NCI-H510A treated with DMSO at 0.1 percent for 48 hours (cell line): ENCODE results near the gene IL1RN.

Source experiments
- DNase-seq: peaks from one replicate; lab custom pipeline; 2025; lab: John Stamatoyannopoulos, UW

The IL1RN gene

DNA sequence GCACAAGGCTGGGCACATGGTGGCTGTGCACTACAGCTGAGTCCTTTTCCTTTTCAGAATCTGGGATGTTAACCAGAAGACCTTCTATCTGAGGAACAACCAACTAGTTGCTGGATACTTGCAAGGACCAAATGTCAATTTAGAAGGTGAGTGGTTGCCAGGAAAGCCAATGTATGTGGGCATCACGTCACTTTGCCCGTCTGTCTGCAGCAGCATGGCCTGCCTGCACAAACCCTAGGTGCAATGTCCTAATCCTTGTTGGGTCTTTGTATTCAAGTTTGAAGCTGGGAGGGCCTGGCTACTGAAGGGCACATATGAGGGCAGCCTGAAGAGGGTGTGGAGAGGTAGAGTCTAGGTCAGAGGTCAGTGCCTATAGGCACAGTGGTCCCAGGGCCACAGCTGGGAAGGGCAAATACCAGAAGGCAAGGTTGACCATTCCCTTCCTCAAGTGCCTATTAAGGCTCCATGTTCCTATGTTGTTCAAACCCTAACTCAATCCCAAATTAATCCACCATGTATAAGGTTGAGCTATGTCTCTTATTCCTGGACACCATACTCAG lies 2.2 kb downstream of the IL1RN start:
- no peak for DNase-seq

DNA sequence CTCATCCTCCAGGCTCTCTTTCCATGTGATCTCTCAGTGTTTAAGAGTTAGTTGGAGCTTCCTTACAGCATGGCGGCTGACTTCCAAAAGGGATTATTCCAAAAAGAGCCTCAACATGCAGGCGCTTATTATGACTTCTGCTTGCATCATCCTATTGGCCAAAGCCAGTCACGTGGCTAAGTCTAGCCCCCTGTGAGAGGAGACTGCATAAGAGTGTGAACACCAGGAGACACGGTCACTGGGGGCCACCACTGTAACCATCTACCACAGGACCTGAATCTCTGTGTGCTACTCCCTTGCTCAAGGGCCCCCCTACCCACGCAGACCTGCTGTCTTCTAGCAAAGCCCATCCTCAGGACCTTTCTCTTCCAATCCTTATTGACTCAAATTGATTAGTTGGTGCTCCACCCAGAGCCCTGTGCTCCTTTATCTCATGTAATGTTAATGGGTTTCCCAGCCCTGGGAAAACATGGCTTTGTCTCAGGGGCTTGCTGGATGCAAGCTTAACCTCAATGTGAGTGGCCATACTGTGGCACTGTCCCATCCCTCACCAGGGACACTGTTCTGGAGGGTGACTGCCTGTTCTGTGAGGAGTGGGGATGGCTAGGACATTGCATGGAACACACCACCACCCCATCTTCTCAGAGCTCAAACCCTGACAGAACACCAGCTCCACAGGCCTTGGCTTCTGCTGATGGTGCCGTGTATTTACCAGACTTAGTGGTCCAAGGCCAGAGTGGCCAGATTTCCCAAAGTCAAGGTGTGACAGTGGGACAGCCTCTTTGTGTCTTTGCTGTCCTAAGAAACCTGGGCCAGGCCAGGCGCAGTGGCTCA lies 4.2 kb downstream of the IL1RN start:
- no peak for DNase-seq

DNA sequence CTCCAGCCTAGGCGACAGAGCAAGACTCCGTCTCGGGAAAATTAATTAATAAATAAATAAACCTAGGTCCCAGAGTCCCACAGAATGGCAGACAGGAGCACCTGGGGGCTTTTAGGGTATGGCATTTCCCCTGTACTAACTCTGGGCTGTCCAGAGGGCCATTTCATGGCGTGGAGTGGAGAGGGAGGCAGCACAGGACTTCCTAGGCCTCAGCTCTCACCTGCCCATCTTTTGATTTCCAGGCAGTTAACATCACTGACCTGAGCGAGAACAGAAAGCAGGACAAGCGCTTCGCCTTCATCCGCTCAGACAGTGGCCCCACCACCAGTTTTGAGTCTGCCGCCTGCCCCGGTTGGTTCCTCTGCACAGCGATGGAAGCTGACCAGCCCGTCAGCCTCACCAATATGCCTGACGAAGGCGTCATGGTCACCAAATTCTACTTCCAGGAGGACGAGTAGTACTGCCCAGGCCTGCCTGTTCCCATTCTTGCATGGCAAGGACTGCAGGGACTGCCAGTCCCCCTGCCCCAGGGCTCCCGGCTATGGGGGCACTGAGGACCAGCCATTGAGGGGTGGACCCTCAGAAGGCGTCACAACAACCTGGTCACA lies 5.1 kb downstream of the IL1RN start:
- DNase-seq, result no peak

DNA sequence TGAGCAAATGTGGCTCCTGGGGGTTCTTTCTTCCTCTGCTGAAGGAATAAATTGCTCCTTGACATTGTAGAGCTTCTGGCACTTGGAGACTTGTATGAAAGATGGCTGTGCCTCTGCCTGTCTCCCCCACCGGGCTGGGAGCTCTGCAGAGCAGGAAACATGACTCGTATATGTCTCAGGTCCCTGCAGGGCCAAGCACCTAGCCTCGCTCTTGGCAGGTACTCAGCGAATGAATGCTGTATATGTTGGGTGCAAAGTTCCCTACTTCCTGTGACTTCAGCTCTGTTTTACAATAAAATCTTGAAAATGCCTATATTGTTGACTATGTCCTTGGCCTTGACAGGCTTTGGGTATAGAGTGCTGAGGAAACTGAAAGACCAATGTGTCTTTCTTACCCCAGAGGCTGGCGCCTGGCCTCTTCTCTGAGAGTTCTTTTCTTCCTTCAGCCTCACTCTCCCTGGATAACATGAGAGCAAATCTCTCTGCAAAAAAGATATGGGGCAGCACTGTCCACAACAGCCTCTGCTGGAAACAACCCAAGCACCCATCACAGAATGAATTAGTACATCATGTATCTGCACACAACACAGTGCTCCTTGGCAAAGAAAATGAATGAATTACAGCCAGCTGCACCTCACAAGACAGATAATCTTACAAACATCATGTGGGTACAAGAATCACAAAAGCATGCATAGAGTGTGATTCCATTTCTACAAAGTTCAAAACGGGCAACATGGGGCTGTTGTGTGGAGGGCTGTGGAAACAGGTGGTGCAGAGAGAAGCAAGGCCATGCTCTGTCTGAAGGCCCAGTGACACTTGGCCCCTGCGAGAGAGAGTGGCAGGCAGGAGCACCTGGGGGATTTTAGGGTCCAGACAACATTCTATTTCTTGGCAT lies 6.6 kb downstream of the IL1RN start:
- DNase-seq, result no peak

DNA sequence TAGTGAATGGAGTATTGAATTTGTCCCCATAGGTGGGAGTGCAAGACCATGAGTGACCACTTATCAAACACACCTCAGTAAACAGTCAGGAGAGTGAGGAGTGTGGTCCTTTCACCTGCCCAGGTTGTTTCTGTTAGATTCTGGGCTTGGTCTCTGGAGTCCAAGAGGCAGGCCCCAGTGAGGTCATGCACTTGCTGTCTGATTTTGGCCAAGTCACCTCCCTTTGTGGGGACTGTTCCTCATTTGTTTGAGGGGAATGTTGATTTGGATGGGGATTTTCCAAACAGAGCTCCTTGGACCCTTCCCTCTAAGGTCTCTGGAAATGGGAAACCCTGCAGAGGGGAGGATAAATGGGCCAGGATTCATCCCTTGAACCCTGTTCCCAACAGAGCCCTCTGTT lies 7.3 kb downstream of the IL1RN start:
- DNase-seq, result no peak

DNA sequence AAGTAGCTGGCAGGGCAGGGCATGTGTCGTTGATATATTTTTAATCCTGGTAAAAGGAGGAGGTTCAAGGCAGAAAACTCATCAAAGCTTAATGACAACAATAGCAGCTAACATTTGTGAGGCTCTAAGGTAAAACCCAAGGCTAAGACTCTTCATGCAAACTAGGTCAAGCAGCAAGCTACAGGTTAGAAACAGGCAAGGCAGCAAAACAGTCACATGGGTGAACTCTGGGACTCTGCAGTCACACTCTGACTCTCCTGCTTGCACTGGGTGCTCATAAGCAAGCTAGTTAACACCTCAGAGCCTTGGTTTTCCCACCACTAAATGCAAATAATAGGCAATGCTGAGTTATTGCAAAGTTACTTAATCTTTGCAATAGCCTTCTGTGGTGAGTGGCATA lies 7.9 kb downstream of the IL1RN start:
- no peak for DNase-seq

DNA sequence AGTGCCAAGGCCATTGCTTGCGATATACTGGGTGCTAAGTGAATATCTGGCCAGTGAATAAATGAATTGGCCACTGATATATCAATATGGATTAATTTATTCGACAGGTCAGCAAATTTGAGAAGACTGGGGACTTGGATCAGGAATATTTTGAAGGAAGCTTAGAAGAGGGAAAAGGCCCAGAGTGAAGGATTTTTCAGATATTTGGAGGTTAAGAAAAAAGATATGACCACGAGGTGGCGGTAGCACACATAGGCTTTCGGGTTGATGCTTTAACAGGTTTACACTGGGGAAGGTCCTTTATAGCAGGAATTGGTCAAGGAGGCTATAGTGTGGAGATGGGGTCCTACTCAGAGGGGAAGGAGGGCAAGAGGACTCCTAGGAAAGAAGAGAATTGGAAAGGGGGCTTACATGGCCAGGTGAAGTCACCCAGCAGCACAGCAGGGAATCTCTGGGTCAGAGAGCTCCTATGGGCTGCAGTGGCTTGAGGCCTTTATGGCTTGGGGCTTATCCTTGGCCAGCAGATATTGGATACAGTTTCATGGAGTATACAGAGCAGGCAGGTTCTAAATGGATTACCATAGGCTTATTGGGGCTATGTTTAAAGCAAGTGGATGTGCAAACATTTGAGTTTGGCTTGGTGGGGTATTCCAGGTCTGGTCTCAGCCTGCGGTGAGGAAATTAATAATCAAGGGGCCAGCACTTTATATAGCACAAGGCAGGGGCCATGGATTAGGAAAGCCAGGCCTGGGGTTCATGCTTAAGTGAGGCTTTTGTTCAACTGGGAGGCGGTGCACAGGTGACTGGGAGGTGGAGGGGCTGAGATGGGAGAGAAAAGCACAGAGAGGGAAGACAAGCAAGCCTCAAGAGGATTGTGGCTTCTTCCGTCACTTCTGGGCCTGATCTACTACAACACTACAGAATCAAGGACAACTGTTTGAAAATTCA lies 9.7 kb downstream of the IL1RN start:
- DNase-seq, result peak; percentile 57

DNA sequence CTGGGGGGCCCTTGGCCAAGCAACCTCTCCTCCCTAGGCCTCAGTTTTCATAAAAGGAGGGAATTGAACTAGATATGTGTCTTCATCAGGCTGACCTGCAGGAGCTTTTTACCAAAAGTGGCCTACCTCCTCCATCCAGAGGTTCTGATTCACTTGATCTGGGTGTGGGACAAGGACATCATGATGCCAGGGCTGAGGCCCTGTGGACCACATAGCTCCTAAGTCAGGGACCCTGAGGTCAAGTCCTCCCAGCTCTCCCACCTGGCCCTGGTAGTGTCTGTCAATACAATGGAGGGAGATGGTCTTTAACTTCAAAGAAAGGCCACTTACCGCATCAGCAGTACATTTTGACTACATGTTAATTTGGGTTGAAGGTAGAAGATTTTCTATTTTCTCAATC lies 10.4 kb downstream of the IL1RN start:
- DNase-seq, result no peak

DNA sequence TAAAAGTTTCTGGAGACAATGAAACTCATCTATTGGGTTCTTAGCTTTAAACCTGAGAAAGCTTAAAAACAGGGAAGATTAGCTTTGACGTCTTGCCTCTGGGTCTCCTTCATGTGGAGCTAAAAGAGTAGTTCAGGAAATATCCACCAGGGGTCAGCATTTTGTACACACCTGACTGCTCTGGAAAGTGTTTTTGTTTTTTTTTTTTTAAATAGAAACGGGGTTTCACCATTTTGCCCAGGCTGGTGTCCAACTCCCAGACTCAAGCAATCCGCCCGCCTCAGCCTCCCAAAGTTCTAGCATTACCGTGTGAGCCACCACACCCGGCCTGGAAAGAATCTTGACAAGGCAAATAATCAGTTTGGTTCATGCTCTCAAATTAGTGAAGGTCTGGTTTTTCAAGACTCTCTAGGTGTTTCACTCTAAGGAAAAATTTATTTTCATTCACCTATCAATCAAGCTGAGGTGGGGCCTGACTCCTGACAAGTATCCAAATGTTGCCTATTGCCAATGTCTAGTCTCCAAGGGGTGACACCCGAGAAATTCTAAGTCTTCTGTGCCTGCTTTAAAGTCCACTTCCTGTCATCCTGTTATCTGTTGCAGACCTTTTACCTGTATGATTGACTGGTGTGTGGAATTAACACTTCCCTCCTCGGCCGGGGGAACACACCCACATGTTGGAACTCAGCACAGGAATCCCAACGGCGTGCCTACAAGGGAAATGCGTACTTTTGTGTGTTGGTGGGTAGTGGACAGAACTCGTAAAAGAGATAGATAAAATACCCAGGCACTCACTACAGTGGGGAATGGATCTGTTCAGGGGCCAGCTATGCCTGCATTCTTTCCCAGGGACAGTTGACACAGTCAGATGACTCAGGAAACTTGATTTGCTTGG lies 11.3 kb downstream of the IL1RN start:
- peak; percentile 57 for DNase-seq

DNA sequence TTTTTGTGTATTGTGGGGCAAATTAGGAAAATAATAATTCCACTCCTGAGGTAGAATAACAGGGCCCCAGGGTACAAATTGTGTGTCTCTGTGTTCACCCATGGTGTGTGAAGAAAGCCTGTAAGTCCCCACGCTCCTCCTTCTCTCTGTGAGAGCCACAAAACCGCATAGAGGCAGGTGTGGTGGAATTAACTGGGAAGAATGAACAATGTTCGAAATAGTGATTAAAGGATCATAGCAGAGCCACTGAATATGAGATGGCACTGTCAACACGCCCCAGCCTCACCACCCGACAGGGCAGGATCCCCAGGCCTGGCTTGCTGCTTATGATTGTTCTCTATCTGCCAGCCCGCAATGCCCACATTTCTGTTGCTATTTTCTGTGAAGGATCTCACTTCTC lies 14.1 kb downstream of the IL1RN start:
- no peak for DNase-seq

DNA sequence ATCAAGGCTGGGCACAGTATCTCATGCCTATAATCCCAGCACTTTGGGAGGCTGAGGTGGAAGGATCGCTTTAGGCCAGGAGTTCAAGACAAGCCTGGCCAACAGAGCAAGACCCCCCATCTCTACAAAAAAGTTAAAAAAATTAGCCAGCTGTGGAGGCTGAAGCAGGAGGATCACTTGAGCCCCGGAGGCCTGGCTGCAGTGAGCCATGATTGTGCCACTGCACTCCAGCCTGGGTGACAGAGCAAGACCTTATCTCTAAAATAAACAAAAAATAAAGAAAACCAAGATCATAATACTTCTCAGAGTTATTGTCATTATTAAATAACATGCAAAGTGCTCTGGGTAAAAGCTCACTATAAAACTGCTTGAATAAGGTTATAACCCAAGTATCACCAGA lies 14.9 kb downstream of the IL1RN start:
- DNase-seq, result no peak

DNA sequence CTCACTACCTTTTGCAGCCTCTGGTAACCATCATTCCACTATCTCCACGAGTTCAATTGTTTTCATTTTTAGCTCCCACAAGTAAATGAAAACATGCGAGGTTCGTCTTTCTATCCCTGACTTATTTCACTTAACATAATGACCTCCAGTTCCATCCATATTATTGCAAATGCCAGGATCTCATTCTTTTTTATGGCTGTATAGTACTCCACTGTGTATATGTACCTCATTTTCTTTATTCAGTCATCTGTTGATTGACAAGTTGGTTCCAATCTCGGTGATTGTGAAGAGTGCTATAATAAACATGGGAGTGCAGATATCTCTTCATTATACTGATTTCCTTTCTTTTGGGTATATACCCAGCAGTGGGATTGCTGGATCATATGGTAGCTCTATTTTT lies 16.9 kb downstream of the IL1RN start:
- no peak for DNase-seq

DNA sequence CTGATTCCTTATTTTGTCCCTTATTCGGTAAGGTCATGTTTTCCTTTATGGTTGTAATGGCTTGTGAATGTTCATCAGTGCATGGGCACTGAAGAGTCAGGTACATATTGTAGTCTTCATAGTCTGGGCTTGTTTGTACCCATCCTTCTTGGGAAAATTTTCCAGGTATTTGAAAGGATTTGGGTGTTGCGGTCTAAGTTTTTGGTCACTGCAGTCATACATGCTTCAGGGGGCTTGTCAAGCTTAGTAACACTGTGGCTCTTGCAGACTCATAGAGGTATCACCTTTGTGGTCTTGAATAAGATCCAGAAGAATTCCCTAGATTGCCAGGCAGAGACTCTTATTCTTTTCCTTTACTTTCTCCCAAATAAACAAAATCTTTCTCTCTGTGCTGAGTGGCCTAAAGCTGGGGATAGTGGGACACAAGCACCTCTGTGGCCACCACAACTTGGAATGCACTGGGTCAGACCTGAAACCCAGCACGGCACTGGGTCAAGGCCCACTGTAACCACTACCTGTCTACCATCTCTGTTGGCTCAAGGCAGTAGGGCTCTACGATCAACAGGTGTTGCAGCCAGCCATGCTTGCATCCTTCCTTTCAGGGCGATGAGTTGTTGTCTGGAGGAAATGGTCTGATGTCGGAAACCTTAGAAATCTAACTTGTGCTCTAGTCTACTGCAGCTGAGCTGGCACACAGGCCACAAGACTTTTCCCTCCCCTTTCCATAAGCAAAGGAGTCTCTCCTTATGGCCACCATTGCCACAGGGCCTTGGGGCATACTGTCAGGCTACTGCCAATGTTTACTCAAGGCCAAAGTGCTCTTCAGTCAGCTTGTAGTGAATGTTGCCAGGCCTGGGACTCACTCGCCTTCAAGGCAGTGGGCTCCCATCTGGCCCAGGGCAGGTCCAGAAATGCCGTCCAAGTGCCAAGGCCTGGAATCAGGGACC lies 21.5 kb downstream of the IL1RN start:
- no peak for DNase-seq

DNA sequence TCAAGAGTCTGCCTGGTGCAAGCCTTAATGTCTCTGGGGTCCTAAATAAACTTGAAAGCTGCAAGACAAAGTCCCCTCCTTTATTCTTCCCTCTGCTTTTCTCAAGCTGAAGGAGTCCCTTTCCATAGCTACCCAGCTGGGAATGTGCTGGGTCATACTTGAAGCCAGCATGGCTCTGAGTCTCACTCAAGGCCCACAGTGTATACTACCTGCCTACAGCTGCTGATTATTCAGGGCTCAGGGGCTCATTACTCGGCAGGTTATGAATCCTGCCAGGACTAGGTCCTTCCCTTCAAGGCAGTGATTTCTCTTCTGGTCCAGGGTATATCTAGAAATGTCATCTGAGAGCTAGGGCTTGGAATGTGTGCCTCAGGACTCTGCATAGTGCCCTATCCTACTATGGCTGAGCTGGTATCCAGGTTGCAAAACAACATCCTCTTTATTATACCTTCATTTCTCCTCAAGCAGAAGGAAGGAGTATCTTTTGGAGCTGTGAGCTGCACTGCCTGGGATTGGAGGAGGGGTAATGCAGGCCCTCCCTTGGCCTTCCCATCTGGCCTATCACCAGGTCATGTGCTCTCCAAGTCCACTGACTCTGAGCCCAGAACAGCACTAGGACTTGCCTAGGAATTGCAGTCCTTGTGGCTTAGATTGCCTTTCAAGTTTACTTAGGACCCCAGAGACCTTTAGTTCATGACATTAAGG lies 22.3 kb downstream of the IL1RN start:
- DNase-seq, result no peak

DNA sequence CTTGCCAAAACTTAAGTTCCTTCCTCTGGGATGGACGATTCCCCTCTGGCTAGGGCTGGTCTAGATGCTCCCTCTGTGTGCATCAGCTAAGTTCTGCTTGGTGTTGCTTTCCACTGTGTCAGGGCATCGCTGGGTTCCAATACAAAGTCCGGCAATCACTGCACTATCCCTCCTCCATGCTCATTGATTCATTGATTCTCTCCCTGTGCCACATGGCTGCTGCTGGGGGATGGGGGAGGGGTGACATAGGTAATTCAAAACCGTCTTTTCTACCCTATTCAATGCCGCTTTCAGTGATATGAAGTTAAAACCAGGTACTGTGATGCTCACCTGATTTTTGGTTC lies 22.8 kb downstream of the IL1RN start:
- no peak for DNase-seq

DNA sequence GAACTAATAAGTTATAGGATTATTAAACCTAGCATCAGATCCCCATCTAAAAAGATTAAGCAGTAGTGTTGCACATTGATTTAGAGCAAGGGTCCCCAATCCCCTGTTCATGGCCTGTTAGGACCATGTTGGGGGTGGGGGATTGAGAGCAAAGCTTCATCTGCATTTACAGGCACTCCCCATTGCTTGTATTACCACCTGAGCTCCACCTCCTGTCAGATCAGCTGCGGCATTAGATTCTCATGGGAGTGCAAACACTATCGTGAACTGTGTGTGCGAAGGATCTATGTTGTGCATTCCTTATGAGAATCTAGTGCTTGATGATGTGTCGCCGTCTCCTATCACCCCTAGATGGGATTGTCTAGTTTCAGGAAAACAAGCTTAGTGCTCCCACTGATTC lies 27.9 kb downstream of the IL1RN start:
- no peak for DNase-seq

DNA sequence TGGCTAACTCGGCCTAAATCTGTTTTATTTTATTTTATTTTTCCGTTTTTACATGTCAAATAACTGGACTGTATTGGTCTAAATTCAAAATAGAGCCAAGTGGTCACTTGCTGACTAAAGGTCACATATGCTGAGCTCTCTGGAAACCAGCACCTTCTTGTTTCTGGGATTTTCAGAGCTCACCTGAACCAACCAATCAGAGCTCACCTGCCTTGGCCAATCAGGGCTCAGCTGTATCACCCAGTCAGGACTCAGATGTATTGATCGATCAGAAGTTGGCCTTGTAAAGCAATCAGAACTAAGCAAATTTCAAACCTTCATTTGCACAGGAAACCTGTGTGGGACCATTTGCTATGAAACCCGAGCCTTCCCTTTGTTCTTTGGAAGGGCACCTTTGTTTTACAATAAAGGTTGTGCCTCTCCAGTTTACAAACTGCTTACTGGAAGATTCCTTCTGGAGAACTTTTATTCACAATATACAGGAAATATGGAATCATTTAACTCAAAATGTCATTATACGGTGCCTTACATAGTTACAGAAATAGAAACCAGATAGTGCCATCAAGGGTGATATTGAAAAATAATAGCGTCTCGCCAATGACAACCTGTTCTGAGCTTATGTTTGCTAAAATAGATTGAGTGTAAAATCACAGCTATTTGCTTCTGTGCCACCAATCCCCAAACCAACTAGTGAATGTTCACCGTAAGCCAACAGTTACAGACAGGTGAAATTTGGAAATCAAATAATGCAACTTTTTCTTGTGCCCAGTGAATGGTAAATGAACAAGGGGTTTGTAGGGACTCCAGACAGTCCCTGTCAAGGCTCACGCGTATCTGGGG lies 29.1 kb downstream of the IL1RN start:
- peak; percentile 77 for DNase-seq
